SIG-M5 treated with dmso at 0.1 percent for 504 hours (cell line): Measurements from ENCODE around the gene MRPS10.
A peak's percentile ranks its signal among the peaks of the same experiment; 100 is the strongest.
"Not testable (repeated sequence)": the region's sequence is repeated elsewhere in the genome, so short reads cannot be mapped to it uniquely, and the experiment has no call there.

Experiments used
- DNase-seq: peaks from one replicate; lab custom pipeline; 2025; ENCODE audit not compliant: unreplicated experiment; lab: John Stamatoyannopoulos, UW

Gene MRPS10

DNA sequence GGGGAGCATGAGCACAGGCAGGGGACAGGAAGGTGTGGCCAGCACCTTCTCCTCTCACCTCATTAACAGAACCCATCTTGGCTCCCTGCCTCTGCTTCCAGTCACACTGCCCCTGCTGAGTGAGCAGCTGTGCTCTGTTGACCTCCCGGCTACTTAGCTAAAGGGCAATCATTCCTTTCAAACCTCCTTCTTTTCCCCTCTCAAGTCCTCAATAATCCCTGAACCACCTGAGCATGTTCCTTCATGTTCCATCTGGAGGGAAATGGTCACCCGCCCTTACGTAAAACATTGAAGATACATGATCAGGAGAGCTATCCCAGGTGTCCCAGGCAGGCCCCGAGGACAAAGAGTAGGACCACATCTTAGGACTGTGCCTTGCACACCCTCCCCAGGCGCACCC, 21.7 kb upstream of the MRPS10 start:
- no peak for DNase-seq

DNA sequence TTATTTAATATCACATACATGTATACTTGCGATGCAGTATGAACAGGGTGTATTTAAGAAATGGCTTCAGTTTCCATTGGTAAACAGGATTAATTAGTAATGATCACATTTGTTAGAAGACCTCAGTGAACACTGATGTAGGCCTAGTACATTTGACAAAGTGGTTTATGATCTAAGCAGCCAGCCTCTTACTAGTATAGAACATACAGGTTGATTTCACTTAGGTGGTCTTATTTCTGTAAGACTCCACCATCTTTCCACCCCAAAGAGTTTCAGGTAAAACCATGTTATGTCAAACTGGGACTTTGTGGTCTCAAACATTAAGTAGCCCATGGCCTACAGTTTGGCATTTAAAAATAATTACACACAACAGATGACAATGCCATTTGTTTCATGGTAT, 20.2 kb upstream of the MRPS10 start:
- no peak for DNase-seq

DNA sequence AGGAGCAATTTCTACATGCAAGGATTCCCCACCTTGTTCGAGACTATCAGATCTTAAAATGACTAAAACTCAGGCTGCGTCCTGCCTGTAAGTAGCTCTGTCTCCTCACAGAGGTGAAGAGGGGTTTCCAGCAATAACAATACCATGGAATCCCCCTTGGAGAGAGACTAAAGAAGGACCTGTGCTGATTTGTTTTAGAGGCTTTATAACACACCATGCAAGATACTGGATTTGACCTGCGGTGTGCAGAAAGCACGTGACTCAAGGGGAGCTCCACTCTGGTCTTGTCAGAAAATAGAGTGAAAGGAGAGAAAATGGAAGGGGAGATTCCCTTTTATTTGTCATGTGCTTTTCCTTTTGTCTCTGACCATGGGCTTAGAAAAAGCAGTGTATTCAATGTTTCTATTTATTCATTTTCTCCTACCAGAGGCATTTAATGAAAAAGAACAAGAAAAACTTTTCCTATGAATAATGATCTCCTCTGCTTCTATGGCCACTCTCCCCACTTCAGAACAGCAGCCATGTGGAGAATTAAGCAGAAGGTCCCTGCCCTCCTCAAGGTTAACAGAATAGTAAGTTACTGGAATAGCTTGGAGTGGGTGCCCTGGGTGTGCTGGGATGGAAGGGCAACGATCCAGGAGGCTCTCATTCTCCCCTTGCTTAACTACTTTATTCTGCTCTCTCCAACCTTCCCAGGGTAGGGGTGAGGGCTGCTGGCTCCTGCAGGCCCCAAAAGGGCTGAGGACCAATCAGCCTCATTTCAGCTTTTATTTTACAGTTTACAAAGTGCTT, 19.2 kb upstream of the MRPS10 start:
- DNase-seq, result no peak

DNA sequence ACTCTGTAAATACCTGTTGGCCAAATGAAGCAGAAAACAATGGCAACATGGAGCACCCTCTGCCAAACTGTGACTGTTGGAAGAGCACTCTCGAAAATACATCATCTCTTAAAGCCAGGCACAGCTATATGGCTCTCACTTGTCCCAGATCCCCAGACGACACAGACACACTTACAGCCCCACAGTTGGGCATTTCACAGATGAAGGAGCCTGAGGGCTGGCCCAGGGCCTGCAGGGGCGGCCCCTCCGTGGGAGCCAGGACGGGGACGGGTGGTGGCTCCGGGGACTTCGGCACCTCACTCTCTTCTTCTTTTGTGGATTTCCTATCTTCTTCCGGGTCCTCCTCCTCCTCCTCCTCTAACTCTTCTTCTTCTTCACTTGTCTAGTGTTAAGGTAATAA, 18.4 kb upstream of the MRPS10 start:
- no peak for DNase-seq

DNA sequence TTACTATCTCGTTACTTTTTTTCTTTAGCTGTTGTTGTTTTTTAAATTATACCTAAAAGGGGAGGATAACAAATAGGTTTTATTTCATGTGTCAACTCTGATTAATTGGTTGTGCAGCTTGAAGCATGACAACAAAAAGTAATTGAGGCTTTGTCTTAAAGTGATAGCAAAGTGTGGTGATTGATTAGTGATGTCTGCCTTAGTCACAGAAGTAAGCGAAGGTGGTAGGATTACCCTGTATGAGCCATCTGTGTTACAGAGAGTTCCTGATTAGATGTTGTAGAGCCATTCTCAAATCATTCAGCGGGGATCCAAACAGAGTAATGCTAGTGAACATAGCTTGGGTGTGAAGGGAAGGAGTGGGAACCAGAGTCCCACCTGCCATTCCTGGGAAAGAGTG, 14.4 kb upstream of the MRPS10 start:
- DNase-seq, result no peak

DNA sequence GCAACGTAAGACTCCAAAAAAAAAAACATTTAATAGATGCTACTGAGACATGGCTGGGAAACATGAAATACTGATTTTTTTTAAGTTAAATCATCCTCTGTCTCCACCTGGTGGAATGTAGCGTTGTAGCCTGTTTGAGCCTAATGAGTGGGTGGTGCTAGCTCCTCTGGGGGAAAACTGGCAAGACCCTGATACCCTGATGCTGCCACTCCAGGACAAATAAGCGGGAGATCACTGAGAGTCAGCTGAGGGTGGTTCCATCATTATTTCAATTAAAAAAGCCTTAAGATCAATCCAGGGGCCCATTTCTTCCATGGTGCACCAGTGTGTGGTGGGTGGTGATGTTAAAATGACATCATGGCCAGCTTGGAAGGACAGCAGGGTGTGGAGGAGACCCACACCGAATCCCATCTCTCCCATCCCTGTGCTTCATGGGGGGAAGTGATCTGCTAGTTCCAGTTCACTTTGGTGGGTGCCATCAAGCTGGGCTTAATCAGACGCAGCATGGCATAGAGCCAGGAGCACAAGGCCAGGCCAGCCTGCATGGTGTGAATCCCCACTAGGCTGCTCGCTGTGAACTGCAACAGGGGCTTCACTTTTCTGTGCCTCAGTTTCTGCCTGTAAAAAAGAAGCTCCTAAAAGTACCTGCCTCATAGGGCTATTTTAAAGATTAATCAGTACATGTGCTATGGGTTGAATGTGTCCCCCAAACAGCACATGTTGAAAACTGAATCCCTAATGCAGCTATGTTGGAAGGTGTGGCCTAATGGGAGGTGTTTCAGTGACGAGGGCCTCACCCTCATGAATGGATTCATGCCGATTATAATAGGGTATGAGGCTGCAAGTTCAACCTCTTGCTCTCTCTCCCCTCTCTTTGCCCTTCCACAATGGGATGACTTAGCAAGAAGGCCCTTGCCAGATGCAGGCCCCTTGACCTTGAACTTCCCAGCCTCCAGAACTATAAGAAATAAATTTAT, 13.0 kb upstream of the MRPS10 start:
- peak; percentile 13 for DNase-seq

DNA sequence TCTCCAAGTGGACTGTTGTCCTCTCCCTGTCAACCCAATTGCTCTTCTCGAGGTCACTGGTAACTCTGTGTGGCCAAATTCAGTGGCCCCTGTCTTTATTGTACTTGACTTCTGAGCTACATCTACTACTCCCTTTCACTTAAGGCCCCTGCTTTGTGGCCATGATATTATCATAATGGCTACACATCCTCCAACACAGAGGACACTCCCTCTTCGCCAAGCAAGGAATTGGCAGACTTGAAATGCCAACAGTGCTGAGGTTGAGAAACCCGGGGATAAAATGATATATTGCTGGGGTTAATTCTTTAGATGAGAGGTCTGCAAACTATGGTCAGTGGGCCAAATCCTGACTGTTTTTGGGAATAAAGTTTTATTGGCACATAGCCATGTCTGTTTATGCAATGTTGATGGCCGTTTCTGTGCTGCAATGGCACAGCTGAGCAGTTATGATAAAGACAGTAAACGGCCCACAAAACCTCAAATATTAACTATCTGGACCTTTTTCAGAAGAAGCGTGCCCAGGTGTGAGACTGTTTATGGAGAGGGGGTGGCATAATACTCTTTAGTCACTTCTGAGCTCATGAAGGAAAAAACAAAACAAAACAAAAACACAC, 12.0 kb upstream of the MRPS10 start:
- DNase-seq, result no peak

DNA sequence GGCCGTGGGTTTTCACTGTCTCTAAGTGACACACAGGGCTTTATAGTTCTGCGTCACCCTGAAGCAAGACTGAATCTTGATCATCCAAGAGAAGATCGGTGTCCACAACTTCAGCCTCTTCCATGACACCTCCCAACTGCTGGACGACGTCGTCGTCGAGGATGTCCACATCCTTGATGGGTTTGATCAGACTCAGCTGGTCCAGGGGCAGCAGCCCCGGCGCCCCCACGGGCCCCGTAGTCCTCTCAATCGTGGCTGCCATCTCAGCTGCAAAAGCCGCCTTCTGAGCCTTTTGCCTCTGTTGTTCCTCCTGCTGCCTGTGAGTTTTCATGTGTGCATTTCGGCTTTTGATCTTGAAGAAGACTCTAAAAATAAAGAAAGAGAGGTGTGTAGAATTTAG, 10.6 kb upstream of the MRPS10 start:
- DNase-seq, result no peak

DNA sequence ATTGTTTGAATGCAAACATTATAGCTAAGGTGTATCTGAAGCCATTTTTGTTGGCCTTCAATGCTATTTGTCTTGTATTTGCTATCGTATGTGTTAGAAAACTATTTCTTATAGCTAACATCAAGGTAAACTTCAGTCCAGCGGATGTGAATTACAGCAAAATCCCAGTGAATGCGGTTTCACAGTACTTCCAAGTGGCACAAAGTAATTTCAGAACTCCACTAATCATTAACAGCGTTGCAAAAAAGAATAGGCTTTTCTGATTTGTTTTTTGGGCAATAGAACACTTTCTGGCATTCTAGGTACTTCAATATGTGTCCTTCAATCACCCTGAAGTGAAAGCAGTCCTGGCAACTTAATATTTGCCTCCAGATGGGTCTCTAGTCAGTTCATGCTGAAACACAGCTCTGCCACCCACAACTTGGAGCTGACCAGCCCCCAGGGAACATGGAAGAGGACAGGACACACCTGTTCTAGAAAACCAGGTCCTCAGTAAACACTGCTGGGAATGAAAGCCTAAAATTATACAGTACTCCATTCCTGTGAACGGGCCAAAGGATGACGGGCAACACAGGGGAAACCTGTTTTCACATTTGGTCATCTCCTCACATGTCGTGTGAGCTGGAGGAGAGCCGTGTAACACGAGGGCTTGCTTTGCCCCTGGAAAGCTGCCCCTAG, 9.7 kb upstream of the MRPS10 start:
- DNase-seq, result no peak

DNA sequence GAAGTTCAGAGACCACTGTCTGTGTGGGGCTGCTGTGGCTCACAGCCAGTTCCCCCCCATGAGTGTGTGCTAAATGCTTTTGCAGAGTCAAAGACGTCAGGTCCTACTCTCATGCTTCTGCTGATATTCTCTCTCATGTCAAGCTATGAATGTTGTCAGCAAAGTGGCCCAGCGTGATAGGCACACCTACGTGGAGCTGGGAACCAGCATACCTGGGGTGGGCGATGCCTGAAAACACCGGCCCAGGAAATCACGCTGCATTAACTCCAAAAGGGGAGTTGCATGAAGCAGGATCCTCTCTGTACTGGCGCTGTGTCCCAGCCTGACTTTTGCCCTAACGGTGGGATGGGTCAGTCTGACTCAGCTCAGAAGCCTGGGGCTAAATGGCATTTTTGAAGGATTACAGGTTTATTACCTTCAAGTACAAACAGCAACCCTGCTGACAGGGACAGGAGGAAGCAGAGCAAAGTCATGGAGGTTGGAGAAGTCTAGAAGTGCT, 9.0 kb upstream of the MRPS10 start:
- peak; percentile 25 for DNase-seq

DNA sequence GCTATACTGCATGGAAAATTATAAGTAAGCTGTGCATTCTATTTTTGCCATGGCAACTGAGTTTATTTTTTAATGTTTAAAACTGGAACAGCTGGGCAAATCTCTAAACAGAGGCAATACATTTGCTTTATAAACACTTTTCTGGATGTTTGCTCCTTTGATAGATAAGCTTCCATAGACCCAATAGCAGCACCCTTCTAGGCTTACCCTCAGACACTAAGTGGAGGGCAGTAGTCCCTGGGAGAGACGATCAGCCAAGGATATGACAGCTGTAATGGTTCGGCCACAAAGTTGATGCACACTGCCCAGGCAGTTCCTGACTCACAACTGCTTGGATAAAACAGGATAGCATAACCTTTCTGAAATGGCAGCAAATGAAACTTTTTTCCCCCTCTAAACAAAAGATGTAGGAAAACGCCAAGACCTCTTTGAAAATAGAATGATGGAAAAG, 8.5 kb upstream of the MRPS10 start:
- no peak for DNase-seq

DNA sequence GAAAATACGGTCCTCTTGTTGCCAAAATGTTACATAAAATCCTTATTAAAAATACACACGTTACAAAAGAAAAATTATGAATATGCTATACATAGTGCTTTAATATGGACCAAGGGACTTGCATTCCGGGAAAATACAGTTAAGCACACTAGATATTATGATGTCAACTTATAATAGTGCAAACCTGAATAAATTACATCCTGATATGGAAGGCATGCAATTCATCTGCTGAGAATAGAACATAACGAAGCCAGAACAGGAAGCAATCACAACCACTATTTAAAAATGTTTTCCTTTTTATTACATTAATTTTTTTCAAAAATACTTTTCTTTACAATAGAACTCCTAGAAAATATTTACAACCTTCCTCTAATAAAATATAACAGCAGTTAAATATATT, 7.8 kb upstream of the MRPS10 start:
- no peak for DNase-seq

DNA sequence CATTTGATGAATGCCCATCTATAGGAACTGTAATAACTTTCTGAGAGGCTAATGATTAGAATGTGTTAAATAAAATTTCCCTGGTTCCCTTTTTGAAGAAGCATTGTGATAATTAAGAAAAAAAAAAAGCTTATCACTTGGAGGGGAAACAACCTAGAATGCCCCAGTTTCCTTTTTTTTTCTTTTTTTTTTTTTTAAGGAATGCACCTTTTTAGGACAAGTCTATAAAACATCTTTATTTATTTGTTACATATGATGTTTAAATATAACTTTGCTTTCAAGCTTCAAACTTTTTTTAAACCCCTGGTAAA, 7.3 kb upstream of the MRPS10 start:
- no peak for DNase-seq

DNA sequence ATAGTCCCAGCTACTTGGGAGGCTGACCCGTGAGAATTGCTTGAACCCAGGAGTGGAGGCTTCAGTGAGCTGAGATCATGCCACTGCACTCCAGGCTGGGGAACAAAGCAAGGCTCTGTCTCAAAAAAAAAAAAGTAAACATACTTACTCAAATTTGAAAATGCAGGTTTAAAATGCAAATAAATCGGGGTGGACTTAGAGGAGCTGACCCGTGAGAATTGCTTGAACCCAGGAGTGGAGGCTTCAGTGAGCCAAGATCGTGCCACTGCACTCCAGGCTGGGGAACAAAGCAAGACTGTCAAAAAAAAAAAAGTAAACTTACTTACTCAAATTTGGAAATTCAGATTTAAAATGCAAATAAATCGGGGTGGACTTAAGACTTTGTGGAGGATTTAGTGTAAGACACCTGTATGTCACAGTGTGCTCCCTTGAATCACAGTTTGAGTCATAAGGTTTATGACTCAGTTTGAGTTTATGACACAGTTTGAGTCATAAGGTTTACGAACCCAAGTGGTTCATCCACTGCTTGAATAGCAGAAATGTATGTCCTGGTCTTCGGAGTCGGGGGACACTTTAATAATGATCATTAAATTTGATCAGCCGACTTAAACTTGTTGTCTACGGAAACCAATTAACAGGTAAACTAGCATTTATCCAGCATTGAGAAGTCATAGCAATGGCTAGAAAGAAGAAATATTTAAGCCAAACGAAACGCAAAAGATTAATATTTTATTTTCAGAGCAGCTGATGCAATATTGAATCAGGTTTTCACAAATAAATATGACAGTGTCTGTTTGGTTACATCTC, 6.8 kb upstream of the MRPS10 start:
- DNase-seq, result peak; percentile 11

DNA sequence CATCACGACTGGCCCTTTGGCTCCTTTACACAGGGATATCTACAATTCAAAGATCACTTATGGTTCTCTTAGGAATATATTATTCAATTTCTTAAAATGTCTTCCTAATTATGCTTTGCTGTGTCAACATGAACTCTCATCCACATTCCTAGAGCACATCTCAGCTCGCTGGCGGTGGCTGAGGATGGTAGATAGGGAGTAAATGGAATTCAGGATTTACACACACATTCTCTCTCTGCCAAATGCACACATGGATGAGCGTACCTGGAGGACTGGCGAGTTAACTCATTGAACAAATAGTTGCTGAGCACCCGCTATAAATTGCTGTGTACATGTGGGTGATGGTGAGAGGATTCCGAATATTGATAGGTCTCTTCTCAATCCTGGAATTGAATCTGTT, 4.8 kb upstream of the MRPS10 start:
- DNase-seq, result no peak

DNA sequence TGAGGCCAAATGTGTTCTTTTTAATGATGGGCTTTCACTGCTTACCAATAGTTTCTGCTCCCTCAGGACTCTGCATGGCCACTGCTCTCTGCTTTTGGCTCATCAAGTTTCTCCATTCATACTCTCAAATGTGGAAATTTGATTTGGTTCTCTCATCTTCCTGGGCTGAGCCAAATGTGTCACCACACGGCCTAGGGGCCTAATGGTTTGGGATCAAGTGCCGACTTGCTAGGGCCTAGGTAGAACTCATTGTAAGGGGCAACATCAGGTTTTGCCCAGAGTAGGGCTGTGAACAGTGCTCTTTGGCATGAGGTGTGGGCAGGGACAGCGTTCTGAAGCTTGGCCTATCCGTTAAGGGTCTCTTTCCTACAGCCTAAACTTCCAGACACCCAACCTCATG, 3.9 kb upstream of the MRPS10 start:
- no peak for DNase-seq

DNA sequence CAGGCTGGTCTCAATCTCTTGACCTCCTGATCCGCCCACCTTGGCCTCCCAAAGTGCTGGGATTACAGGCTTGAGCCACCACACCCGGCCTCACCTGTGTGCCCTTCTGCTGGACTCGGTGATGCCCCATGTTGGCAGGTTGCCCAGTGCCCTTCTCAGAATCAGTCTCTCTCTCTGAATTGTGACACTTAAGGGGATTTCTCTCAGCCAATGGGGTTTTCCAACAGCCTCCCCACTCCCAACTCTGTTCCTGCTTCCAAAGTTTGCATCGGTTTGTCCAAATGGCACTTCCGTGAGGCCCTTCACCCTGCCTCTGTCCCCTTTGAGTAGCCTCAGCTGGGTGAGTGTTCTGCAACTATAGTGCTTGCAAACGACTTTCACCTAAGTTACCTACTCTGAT, 3.1 kb upstream of the MRPS10 start:
- DNase-seq, result no peak

DNA sequence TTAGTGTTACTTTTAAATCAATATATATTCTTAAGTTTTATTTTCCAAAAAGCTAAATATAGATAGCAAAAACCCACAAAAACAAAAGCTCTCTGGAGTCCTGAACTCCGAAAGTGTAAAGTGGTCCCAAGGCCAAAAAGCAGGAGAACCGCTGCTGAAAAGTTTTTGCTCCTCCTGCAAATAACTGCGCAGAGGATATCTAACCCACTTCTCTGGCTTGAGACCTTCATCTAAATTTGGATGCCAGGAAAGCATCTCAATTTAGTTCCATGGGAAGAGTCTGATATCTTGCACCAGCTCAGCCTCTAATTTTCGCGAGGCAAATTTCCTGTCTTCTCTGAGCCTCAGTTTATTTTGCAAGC, 523 bp downstream of the MRPS10 start:
- no peak for DNase-seq

DNA sequence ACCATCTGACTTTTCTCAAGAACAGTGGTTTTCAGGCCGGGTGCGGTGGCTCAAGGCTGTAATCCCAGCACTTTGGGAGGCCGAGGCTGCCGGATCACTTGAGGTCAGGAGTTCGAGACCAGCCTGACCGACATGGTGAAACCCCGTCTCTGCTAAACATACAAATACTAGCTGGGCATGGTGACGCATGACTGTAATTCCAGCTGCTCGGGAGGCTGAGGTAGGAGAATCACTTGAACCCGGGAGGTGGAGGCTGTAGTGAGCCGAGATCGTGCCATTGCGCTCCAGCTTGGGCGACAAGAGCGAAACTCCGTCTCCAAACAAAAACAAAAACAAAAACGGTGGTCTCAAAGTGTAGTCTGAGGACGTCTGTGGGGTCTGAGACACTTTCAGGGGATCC, 1.2 kb downstream of the MRPS10 start:
- not testable (repeated sequence) for DNase-seq

DNA sequence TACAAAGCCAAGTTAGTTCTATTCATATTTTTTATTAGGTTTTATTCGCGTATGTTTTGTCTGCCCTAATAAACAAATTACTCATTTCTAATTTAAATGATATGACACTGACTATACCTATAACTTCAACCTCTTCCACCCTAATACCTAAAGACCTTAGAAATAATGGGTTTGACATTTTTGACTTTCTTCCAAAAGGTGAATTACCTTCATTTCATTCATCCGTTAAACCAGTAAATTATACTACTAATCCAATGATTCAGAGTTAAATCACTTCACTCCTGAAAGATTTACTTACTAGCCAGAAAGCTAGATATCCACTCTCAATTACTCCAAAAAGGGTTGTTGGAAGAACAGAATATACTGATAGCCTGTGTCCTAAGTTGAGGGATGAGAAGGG, 5.2 kb downstream of the MRPS10 start:
- DNase-seq, result no peak
